B cell (primary cell): Measurements from ENCODE around the gene SCN1B. TPM values are rescaled to one million over a fixed set of nuclear protein-coding genes. Genes with fewer than 3 reads are reported as not detected.

Source experiments
- ATAC-seq: fragments of 200-7000 bp; cut with Tn5 transposase; one replicate; pipeline ENCODE4 v1.10.0; 2021; ENCODE audit warnings: low read depth, mild to moderate bottlenecking, moderate number of reproducible peaks, moderate library complexity
- CTCF ChIA-PET: fragments of 350-600 bp; sonication (Branson Sonifier 250); formaldehyde crosslinking; loops from one replicate; lab custom pipeline; 2021; ENCODE audit warnings: antibody characterized with exemption, inconsistent platforms; lab: Charles Lee
- POLR2A ChIA-PET: fragments of 350-600 bp; sonication (Branson Sonifier 250); formaldehyde crosslinking; loops from one replicate; lab custom pipeline; 2021; ENCODE audit warnings: antibody characterized with exemption; lab: Charles Lee
- DNase-seq: peaks from one replicate; pipeline ENCODE4 v3.0.0; 2013
- H2AFZ ChIP-seq: 2 replicates; pipeline ENCODE4 v1.6.1; 2012; ENCODE audit warnings: mild to moderate bottlenecking, low read depth, low read length; ENCODE audit not compliant: insufficient read depth, poor library complexity, severe bottlenecking
- H3K27ac ChIP-seq, 2 donors: 1 replicate in 1 of 2; 2 replicates in 1 of 2; pipeline ENCODE4 v1.5.1; 2012 to 2013; ENCODE audit warnings: low read length in 2 of 2, mild to moderate bottlenecking in 2 of 2, moderate library complexity in 1 of 2
- H3K27me3 ChIP-seq, 4 experiments: fragments of 200-600 bp in 1 of 4; sonication (generic) in 1 of 4; replicated peaks in 1 of 4; 1 replicate in 2 of 4; 2 replicates in 2 of 4; pipeline versions ENCODE4 v1.6.1 to v1.7.0; 2013 to 2016; ENCODE audit warnings: low read length in 3 of 4, mild to moderate bottlenecking in 2 of 4, mixed read lengths in 1 of 4, moderate library complexity in 1 of 4; ENCODE audit not compliant: insufficient read depth in 4 of 4, control insufficient read depth in 3 of 4; ENCODE audit errors: control extremely low read depth in 1 of 4
- H3K36me3 ChIP-seq, 2 experiments: replicated peaks in 1 of 2; 1 replicate in 1 of 2; 2 replicates in 1 of 2; pipeline versions ENCODE4 v1.6.1 to v1.7.1; 2013; ENCODE audit warnings: low read length in 1 of 2; ENCODE audit not compliant: insufficient read depth in 2 of 2, control insufficient read depth in 1 of 2; ENCODE audit errors: control extremely low read depth in 1 of 2, extremely low read depth in 1 of 2
- H3K4me1 ChIP-seq, 2 donors: fragments of 200-600 bp in 1 of 2; sonication (generic) in 1 of 2; 1 replicate in 1 of 2; 2 replicates in 1 of 2; pipeline versions ENCODE4 v1.5.1 to v1.6.1; 2013 to 2017; ENCODE audit warnings: low read length in 2 of 2; ENCODE audit not compliant: control insufficient read depth in 2 of 2, insufficient read depth in 2 of 2
- H3K4me2 ChIP-seq: replicated peaks from 2 replicates; pipeline ENCODE3; 2012; ENCODE audit warnings: mild to moderate bottlenecking, low read depth, low read length; ENCODE audit not compliant: poor library complexity, severe bottlenecking
- H3K4me3 ChIP-seq, 5 experiments: fragments of 200-600 bp in 1 of 5; sonication (generic) in 1 of 5; 1 replicate in 3 of 5; 2 replicates in 2 of 5; pipeline versions ENCODE4 v1.5.1 to v1.7.0; 2011 to 2016; ENCODE audit warnings: low read length in 4 of 5, mild to moderate bottlenecking in 4 of 5, low read depth in 2 of 5, control low read depth in 1 of 5, moderate library complexity in 1 of 5; ENCODE audit not compliant: insufficient read depth in 1 of 5; ENCODE audit errors: control extremely low read depth in 1 of 5, extremely low read depth in 1 of 5
- H3K79me2 ChIP-seq: fragments of 200-600 bp; sonication (generic); one replicate; pipeline ENCODE4 v1.6.0; 2016; ENCODE audit warnings: low read length; ENCODE audit not compliant: control insufficient read depth, insufficient read depth
- H3K9ac ChIP-seq: fragments of 200-600 bp; sonication (generic); 2 replicates; pipeline ENCODE4 v1.6.1; 2017; ENCODE audit warnings: mild to moderate bottlenecking, low read length, moderate library complexity
- H3K9me3 ChIP-seq, 3 donors: one replicate each; pipeline versions ENCODE4 v1.6.1 to v1.7.1; 2013; ENCODE audit warnings: low read length in 2 of 3; ENCODE audit not compliant: control insufficient read depth in 2 of 3, insufficient read depth in 1 of 3; ENCODE audit errors: control extremely low read depth in 1 of 3
- H4K20me1 ChIP-seq: 2 replicates; pipeline ENCODE4 v1.6.0; 2012; ENCODE audit warnings: mild to moderate bottlenecking, low read length; ENCODE audit not compliant: insufficient read depth, control insufficient read depth, poor library complexity, severe bottlenecking
- H3K27ac Mint-ChIP-seq: one replicate; pipeline ENCODE4 v1.8.0; 2021; ENCODE audit warnings: mixed read lengths
- H3K27me3 Mint-ChIP-seq: one replicate; pipeline ENCODE4 v1.8.0; 2021; ENCODE audit warnings: mixed read lengths
- H3K4me1 Mint-ChIP-seq: one replicate; pipeline ENCODE4 v1.8.0; 2021; ENCODE audit warnings: mixed read lengths
- H3K4me3 Mint-ChIP-seq: one replicate; pipeline ENCODE4 v1.8.0; 2021; ENCODE audit warnings: mixed read lengths
- H3K9me3 Mint-ChIP-seq: one replicate; pipeline ENCODE4 v1.8.0; 2022; ENCODE audit warnings: mixed read lengths; ENCODE audit not compliant: insufficient read depth
- EZH2 ChIP-seq: IDR thresholded peaks from 2 replicates; pipeline ENCODE4 v1.6.1; 2012; ENCODE audit warnings: borderline replicate concordance, low read depth, mild to moderate bottlenecking, moderate library complexity, low read length; ENCODE audit not compliant: insufficient read depth, poor library complexity, severe bottlenecking
- WGBS: methylation state at CpG from one replicate; pipeline ENCODE4 v1.1.5; 2013; ENCODE audit warnings: missing lambda C conversion rate; ENCODE audit not compliant: insufficient coverage; 5-methylcytosine and 5-hydroxymethylcytosine counted together
- intact Hi-C: fragments of 100-400 bp; cut with micrococcal nuclease; formaldehyde crosslinking; loops from one replicate; pipeline ENCODE4 v1.10.0; 2022
- polyA plus RNA-seq: library from polyadenylated mRNA; depleted of rRNA; stranded (reverse); fragments of >200 nt; gene quantifications from 2 replicates; pipeline ENCODE4 v1.2.3, GENCODE V29; 2012
- total RNA-seq, 2 donors: library from RNA; stranded (reverse); fragments of 120-200 nt in 1 of 2; gene quantifications; 1 replicate in 1 of 2; 2 replicates in 1 of 2; pipeline versions ENCODE4 v1.2.3 to v1.2.4, GENCODE V29; 2013 to 2022
- TF ChIP-seq, protein P1 (sequence below): fragments of 200-600 bp; IDR thresholded peaks from one replicate; pipeline ENCODE4 v1.8.0; 2022; ENCODE audit warnings: antibody characterized with exemption, mild to moderate bottlenecking

The SCN1B gene
- total and polyA plus RNA-seq, 2 donors (not counting 1 experiment from before 2014, with no cell fraction given) = 0.52 to 0.72 TPM

DNA sequence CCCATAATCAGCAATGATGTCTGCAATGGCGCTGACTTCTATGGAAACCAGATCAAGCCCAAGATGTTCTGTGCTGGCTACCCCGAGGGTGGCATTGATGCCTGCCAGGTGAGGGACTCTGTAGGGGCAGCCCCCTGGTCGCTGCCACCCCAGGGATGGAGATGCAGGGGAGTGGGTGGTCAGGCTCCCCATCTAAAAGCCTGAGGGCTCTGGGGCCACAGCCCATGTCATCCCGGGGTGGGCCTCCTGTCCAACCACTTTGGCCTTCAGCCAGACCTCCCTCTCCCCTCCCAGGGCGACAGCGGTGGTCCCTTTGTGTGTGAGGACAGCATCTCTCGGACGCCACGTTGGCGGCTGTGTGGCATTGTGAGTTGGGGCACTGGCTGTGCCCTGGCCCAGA is 35.3 kb downstream of the SCN1B start:
- peaks cover 0 to 16% (median 8%) of the 10 kb centered on the region in 3 donors for H3K9me3 ChIP-seq
- Mint-ChIP-seq H3K27ac (no peak overlapping the region), H3K9me3 (no peaks in the 10 kb centered on the region), H3K4me3 (no peak overlapping the region), H3K27me3 (no peaks in the 10 kb centered on the region), H3K4me1 (peaks cover 29% of the 10 kb centered on the region)
- H2AFZ ChIP-seq = no peak overlapping the region
- no peak overlapping the region for H3K27ac ChIP-seq
- no peak overlapping the region for H3K4me3 ChIP-seq
- no peaks in the 10 kb centered on the region for H4K20me1 ChIP-seq
- WGBS = 95% methylated on average over 7 of the region's 10 CpGs
- no peaks in the 10 kb centered on the region for H3K27me3 ChIP-seq
- H3K9ac ChIP-seq = no peak overlapping the region
- ChIA-PET POLR2A (interaction anchor here (1.9 kb wide), 1 partner anchor 21 kb away, joined by 7 read pairs; no protein-coding TSS in a partner anchor), CTCF (interaction anchor here (1.4 to 6.0 kb wide), 6 partner anchors 10 to 429 kb away, joined by 5 to 192 read pairs (median 21); partner anchors contain the start of genes FXYD1, FXYD3 and LGI4)
- ATAC-seq (no peak), DNase-seq (no peak)
- H3K36me3 ChIP-seq = no peaks in the 10 kb centered on the region
- H3K4me1 ChIP-seq = peaks cover 13 to 29% of the 10 kb centered on the region in 2 donors
- TF ChIP-seq, protein P1, sequence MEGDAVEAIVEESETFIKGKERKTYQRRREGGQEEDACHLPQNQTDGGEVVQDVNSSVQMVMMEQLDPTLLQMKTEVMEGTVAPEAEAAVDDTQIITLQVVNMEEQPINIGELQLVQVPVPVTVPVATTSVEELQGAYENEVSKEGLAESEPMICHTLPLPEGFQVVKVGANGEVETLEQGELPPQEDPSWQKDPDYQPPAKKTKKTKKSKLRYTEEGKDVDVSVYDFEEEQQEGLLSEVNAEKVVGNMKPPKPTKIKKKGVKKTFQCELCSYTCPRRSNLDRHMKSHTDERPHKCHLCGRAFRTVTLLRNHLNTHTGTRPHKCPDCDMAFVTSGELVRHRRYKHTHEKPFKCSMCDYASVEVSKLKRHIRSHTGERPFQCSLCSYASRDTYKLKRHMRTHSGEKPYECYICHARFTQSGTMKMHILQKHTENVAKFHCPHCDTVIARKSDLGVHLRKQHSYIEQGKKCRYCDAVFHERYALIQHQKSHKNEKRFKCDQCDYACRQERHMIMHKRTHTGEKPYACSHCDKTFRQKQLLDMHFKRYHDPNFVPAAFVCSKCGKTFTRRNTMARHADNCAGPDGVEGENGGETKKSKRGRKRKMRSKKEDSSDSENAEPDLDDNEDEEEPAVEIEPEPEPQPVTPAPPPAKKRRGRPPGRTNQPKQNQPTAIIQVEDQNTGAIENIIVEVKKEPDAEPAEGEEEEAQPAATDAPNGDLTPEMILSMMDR = no peak
- no peak for TF ChIP-seq EZH2
- no peaks in the 10 kb centered on the region for H3K79me2 ChIP-seq
- no peak overlapping the region for H3K4me2 ChIP-seq
- intact Hi-C loops = loop anchor here (5.0 kb wide), 1 partner anchor 202 kb away; the partner anchor contains the start of gene USF2

DNA sequence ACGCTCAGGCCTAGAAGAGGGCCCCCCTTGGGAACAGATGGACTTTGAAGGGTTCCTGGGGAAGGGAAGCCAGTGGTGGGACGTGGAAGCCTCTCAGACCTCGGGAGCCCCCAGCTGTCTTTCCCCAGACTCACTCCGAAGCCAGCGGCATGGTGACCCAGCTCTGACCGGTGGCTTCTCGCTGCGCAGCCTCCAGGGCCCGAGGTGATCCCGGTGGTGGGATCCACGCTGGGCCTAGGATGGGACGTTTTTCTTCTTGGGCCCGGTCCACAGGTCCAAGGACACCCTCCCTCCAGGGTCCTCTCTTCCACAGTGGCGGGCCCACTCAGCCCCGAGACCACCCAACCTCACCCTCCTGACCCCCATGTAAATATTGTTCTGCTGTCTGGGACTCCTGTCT is 35.9 kb downstream of the SCN1B start:
- no peaks in the 10 kb centered on the region for H3K27me3 Mint-ChIP-seq
- no peaks in the 10 kb centered on the region for H3K9me3 Mint-ChIP-seq
- peaks cover 29% of the 10 kb centered on the region for H3K4me1 Mint-ChIP-seq
- TF ChIP-seq EZH2 = no peak
- TF ChIP-seq, protein P1 = no peak
- Histone ChIP-seq H4K20me1 (no peaks in the 10 kb centered on the region), H3K27me3 (no peaks in the 10 kb centered on the region), H3K4me2 (no peak overlapping the region), H3K36me3 (no peaks in the 10 kb centered on the region), H3K4me3 (no peak overlapping the region), H3K79me2 (no peaks in the 10 kb centered on the region), H2AFZ (no peak overlapping the region), H3K9me3 (peaks cover 0 to 18% (median 10%) of the 10 kb centered on the region in 3 donors), H3K27ac (no peak overlapping the region), H3K4me1 (peaks cover 13 to 29% of the 10 kb centered on the region in 2 donors), H3K9ac (no peak overlapping the region)
- ChIA-PET POLR2A (interaction anchor here (0.6 to 1.9 kb wide), 4 partner anchors 20 to 253 kb away, joined by 3 to 7 read pairs (median 6); no protein-coding TSS in a partner anchor), CTCF (interaction anchor here (0.8 to 6.0 kb wide), 30 partner anchors 8 to 432 kb away, joined by 3 to 192 read pairs (median 5); partner anchors contain the start of genes FXYD1, FXYD3, FXYD5 and FXYD7)
- intact Hi-C loops = loop anchor here (5.0 kb wide), 1 partner anchor 201 kb away; the partner anchor contains the start of gene USF2
- H3K4me3 Mint-ChIP-seq = no peak overlapping the region
- 94% methylated on average over 14 of the region's 15 CpGs for WGBS
- no peak for ATAC-seq
- no peak for DNase-seq
- H3K27ac Mint-ChIP-seq = no peak overlapping the region
